VCaP (cell line): ENCODE results near the gene GSDME.
"Not testable (repeated sequence)": the region's sequence is repeated elsewhere in the genome, so short reads cannot be mapped to it uniquely, and the experiment has no call there.

Experiments
- H3K27ac ChIP-seq: fragments of 450-650 bp; 2 replicates; pipeline ENCODE4 v1.5.1; 2017
- TF ChIP-seq, protein P1 (sequence below): fragments of 450-650 bp; conservative IDR thresholded peaks from 2 replicates; pipeline ENCODE4 v1.5.1; 2017; ENCODE audit warnings: mild to moderate bottlenecking, moderate library complexity

Gene GSDME

DNA sequence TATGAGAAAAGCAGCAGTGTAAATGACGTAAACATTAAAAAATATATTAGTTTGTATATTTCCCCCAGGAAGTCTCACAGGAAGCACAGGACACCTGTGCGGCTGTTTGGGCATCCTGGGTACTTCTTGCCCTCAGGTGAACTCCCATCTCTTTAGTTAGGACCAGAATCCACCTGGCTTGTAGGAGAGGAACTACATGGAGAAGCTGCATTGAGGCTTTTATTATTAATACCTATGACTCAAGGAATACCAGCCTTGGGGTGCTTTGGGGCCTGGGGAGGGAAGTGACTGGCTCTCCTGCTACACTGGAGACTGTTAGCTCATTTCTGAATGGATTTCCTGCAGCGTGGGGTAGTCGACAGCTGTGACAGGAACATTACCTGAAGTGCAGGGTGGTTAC lies 40.0 kb upstream of the GSDME start:
- no peak overlapping the region for H3K27ac ChIP-seq
- TF ChIP-seq, protein P1, sequence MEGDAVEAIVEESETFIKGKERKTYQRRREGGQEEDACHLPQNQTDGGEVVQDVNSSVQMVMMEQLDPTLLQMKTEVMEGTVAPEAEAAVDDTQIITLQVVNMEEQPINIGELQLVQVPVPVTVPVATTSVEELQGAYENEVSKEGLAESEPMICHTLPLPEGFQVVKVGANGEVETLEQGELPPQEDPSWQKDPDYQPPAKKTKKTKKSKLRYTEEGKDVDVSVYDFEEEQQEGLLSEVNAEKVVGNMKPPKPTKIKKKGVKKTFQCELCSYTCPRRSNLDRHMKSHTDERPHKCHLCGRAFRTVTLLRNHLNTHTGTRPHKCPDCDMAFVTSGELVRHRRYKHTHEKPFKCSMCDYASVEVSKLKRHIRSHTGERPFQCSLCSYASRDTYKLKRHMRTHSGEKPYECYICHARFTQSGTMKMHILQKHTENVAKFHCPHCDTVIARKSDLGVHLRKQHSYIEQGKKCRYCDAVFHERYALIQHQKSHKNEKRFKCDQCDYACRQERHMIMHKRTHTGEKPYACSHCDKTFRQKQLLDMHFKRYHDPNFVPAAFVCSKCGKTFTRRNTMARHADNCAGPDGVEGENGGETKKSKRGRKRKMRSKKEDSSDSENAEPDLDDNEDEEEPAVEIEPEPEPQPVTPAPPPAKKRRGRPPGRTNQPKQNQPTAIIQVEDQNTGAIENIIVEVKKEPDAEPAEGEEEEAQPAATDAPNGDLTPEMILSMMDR: no peak

DNA sequence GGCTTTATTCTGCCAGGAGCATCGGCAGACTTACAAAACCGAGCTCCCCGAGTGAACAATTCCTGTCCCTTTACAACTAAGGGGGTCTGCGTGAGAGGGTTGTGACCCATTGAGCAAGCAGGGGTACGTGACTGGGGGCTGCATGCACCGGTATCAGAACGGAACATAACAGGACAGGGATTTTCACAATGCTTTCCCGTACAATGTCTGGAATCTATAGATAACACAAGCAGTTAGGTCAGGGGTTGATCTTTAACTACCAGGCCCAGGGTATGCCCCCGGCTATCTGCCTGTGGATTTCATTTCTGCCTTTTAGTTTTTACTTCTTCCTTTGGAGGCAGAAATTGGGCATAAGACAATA lies 38.1 kb upstream of the GSDME start:
- no peak overlapping the region for H3K27ac ChIP-seq
- TF ChIP-seq, protein P1: no peak

DNA sequence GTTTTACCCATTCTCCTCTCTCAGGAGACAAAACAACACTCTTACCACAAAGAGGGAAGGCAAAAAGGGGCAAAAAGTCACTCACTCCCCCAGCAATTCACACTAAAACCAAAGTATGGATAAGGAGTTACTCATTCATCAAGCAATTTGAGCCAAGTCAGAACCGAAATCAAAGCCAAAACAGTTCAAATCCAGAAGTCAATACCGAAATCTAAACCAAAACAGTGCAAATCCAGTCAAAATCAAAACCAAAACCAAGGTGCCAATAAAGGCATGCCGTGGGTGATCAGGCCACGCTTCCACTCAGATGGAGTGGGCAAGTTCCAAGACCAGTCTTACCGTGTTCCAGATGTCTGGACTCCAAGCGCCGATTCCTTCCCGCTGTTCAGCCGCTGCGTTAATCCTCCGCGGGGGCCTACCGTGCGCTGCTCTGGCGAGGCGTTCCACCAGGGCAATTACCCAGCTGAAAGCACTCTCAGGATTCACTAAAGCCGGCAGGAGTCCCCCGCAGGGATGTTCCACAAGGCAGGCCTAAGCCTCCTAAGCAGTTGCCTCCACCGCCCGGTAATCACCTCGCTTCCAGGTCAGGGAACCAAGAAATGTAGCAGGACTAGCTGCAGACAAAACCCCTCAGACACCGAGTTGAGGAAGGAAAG lies 37.6 kb upstream of the GSDME start:
- H3K27ac ChIP-seq: not testable (repeated sequence)

DNA sequence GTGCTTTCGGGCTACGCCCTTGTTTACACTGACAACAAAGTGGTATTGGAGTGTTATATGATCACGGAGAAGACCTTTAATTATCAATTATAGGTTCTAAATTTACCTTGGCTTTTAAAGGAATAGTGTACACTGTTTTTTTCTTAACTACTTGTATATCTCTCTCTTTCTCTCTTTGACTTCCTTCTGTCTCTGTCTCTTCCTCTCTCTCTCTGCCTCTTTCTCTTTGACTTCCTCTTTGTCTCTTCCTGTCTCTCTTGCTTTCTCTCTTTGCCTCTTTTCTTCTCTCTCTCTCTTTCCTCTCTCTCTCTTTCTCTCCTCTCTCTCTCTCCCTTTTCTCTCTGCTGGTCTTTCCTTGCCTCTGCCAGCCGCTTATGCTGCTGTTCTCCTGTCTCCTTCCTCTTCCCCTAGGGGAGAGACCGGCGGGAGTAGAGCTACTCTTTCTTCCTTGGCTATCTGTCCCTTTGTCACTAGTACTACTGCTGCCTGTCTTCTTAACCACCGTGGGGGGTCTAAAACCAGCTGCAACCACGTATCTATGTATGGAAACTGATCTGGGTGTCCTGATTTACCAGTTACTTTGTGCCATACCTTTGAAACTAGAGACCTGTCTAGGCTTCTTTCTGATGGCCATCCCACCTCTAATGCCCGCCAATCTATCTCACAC lies 36.9 kb upstream of the GSDME start:
- TF ChIP-seq, protein P1: no peak
- H3K27ac ChIP-seq: no peak overlapping the region

DNA sequence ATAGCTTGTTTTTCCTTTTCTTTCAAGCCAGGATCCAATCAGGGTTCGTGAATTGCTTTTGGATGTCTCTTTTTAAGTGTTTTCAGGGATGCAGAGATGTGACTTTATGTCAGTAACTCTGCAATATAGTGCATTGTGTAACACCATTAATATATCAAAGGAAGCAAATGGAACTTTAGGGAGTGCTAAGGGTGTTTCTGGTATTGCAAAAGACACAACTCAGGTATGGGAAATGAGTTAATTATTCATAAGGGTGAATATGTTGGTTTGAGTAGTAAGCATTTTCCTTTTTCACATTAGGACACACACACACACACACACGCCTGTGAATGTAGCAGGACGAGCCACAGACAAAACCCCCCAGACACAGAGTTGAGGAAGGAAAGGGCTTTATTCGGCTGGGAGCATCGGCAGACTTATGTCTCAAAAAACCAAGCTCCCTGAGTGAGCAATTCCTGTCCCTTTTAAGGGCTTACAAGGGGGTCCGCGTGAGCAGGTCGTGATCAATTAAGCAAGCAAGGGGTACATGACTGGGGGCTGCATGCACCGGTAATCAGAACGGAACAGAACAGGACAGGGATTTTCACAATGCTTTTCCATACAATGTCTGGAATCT lies 31.8 kb upstream of the GSDME start:
- H3K27ac ChIP-seq: no peak overlapping the region
- TF ChIP-seq, protein P1: no peak

DNA sequence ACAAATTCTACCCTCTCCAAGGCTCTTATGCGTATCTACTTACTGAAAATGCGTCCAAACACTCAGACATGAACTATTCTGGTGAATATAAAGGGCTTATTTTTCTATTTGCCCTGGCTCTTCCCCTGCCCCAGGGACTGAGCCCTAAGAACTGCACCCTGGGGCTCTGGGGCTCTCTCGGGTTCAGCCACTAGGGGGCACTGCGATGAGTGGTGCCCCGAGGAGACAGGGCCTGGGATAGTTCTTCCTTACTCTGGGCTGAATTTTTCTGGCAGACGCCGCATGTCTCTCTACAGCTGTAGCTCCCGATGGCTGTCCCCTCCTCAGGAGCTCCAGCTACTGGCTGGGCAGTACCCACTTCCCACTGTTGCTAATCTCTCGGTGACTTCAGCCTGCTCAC lies 30.8 kb upstream of the GSDME start:
- no peak overlapping the region for H3K27ac ChIP-seq
- TF ChIP-seq, protein P1: peak; percentile 27

DNA sequence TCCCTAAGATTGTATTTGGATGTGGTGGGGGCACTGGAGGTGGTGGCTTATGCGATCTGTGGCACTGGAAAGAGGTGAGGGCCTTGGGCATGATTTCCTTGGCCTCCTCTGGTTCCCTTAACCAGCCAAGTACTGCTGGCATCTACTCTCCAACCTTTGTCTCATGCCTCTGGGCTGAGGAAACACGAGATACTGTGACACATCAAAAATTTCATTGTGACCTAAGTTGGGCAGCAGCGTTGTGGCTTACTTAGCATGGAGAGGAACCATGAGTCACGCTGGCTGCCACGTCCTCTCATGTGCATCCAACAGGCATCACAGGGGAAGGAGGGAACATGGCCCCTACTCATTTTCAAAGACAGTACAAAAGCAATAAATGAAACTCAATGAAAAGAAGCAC lies 29.7 kb upstream of the GSDME start:
- no peak overlapping the region for H3K27ac ChIP-seq
- TF ChIP-seq, protein P1: no peak

DNA sequence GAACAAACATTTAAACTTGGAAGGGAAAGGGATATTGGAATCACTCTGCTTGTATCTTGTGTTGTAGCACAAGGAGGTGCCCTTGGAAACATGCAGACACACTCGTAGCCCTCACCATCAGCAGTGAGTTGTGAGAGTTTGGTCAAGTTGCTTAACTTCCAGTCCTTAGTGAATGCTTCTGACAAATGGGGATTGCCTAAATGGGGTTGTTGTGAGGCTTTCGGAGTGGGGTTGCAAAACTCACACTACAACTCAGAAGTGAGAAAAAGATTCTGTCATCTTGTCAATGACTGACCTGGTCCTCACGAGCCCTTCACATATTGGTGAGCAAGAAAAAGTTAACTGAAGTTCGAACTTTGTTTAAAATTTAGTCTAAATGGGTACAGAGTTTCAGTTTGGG lies 29.0 kb upstream of the GSDME start:
- no peak overlapping the region for H3K27ac ChIP-seq
- TF ChIP-seq, protein P1: no peak
